Cardiac fibroblast (primary cell): Measurements from ENCODE around the gene CTNNA1.

ENCODE experiments used
- DNase-seq, 2 donors: peaks; one replicate each; pipeline versions ENCODE4 v3.0.0 to v3.0.0-alpha.2; 2010; ENCODE audit warnings: low read depth in 2 of 2
- H3K4me3 ChIP-seq, 2 donors: replicated peaks in 1 of 2; 1 replicate in 1 of 2; 2 replicates in 1 of 2; pipeline ENCODE4 v1.5.1; 2011; ENCODE audit warnings: low read depth in 2 of 2, low read length in 2 of 2, mild to moderate bottlenecking in 2 of 2, moderate library complexity in 1 of 2
- CTCF ChIP-seq: IDR thresholded peaks from one replicate; pipeline ENCODE4 v1.5.1; 2011; ENCODE audit warnings: low read depth, mild to moderate bottlenecking, low read length, inconsistent platforms

Gene CTNNA1

GRCh38 chr5:138946831-138947560 lies 193.8 kb downstream of the CTNNA1 start:
- no peak for DNase-seq
- H3K4me3 ChIP-seq: no peak overlapping the region
- no peak for TF ChIP-seq CTCF

- DNase-seq: no peak
- TF ChIP-seq CTCF: no peak
- H3K4me3 ChIP-seq: no peak overlapping the region
Observed at GRCh38 chr5:138947780-138948179, 194.6 kb downstream of the CTNNA1 start.

GRCh38 chr5:138948471-138949222 lies 195.4 kb downstream of the CTNNA1 start:
- TF ChIP-seq CTCF: no peak
- no peak overlapping the region for H3K4me3 ChIP-seq
- no peak for DNase-seq

DNA sequence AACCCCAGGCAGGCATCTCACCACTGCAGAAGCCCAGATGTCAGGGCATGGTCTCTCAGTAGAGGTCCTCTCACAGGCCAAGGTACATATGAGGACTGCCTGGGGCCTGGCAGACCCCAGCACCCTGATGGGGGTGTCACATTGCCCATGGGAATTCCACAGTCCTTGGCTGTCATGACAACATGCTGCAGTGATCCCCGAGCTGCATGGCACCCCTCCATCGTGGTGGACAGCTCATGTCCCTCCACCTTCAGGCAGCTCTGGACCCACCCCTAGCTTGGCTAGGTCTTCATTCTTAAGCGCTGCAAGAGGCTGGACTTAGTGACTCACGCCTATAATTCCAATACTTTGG lies 196.0 kb downstream of the CTNNA1 start:
- no peak overlapping the region for H3K4me3 ChIP-seq
- TF ChIP-seq CTCF: no peak
- no peak for DNase-seq

DNA sequence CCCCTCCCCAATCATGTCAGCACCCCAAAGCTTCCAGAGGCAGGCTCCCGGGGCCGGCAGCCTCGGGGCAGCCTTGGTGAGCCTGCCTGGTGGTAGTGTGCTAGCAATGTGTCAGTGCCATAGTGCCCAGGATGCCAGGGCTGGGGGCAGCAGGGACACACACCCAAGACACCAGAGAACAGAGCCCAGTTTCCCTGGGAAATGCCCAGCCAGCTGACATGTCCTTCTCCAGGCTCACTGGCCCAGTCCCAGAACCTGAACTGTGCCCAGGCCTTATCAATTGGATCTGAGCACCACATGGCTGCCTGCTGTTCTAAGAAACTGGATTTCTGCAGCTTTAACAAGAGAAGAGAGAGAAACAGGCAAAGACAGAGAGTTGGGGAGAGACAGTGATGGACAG lies 196.8 kb downstream of the CTNNA1 start:
- H3K4me3 ChIP-seq: no peak overlapping the region
- no peak for TF ChIP-seq CTCF
- DNase-seq: no peak

DNA sequence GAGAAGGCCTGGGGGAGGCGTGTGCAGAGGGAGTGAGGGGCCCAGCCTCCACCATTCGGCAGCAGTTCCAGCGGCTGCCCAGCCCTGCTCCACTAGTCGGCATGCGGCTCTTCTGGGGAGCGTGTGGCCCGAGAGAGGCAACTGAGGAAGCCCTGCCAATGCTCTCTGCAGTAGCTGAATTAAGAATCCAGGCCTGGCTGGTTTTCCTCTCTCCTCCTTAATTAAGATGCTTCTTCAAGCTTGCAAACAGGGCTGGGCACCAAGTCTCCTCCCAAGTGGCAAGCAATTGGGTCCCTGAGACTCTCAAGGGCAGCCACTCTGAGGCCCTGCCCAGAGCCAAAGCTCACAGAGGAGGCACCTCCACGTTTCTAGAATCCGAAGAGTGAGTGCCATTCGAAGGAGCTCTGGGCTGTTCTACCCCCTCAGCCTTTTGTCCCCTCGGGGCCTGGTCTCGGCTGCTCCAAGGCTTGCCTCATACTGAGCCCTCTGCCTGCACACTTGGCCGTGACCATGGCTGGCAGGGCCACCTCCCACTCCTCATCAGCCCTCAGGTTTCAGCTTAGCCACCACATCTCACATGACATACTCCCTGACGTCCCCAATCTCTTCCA lies 197.3 kb downstream of the CTNNA1 start:
- H3K4me3 ChIP-seq: no peak overlapping the region
- no peak for TF ChIP-seq CTCF
- DNase-seq: no peak
